Activated gamma-delta T cell (primary cell): ENCODE data around the gene PTPN5.
"Not testable (repeated sequence)": the region's sequence is repeated elsewhere in the genome, so short reads cannot be mapped to it uniquely, and the experiment has no call there.

Experiments
- DNase-seq: peaks from one replicate; lab custom pipeline; 2025; lab: John Stamatoyannopoulos, UW

PTPN5 gene

DNA sequence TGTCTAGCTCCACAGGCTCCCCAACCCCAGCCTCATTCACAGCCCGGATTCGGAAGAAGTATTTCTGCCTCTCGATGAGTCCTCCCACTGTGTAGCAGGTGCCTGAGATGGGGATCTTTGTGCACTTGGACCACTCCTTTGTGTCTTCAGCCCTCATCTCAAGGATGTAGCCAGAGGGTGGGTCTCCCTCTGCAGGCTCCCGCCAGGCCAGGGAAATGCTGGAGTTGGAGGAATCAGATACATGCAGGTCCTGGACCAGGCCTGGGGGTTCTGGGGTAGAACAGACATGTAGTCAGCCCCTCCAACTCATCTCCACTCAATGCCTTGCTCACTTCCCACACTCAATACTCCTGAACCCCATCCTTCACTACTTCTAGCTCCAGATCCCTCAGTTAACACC, 82.2 kb downstream of the PTPN5 start:
- DNase-seq = no peak

DNA sequence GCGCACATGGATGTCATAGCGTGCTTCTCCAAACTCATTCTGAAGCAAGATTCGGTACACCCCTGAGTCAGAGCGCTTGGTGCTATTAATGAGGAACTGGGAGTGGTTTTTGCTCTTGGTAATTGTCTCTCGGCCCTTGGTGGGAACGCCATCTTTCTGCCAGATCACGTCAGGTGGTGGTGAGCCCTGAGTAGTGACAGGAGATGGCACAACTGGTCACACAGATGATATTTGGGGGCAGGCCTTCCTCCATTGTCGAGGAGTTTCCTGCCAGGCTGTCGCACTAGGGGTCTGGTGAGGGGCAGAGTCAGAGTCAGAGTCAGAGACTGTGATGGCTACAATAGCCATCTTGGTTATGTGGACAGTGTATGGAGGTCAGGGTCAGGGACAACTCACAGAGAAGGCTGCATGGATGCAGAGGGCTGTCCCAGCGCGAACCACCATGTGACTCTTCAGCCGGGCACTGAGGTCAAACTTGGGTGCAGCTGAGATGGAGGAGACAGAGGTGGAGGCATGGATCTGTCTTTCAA, 83.7 kb downstream of the PTPN5 start:
- DNase-seq = no peak

DNA sequence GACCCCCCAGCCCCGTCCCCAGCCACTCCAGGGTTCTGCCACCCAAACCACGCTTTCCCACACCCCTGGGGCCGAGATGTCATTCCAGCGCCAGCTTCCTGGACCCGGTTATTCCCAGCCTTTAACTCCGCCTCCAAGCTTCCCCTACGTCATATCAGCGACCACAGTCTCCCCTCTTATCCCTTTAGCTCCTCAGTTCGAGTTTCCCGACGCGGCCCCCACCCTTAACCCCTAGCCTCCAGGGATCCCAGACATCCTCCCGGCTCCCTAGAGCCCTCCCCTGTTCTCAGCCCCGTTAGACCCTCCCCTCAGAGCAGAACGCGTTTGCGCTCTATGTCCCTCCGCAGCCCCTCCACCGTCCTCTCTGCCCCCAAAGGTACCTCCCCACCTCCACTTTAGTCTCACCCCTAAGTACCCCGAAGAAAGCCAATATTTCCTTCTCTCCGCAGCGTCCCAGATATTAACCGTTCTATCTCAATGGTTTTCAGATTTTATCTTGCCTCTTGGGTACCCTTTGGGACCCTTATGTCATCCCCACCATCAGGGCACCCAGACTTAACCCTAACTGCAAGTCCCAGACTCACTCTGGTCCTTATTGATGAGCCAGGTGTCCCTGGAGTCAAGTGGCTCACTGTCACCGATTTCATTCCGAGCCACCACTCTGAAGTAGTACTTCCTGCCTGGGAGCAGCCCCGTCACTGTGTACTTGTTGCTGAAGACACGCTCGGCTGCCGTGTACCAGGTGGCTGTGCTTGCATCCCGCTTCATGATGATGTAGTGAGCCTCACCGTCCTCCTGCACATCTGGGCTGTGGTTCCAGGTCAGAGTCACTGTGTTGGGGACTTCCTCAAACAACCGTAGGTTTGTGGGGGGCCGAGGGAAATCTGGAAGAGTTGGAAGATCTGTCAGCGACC, 85.0 kb downstream of the PTPN5 start:
- no peak for DNase-seq

DNA sequence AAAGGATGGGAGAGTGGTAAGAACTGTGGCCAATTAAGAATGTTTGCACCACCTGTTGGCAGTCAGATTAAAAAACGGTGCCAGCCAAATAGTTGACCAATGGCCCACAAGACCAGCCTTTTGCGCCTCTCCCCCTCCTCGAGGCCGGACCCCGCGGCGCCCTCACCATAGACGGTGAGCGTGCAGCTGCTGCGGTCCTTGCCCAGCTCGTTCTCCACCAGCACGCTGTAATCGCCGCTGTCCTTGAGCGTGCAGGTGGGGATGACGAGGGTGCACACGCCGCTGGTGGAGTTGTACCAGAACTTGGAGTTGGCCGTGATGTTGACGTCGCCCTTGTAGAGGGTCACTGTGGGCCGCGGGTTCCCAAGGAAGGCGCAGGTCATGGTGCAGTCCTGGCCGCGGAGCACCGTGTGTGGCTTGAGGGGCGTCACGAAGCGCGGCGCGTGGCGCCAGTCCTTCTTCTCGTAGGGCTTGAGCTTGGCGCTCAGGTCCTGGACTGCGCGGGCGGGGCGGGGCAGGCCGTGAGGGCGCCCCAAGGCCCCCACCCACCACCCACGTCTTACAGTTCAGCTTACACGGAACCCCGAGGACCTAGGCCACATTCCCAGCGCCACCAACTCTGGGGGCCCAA, 85.8 kb downstream of the PTPN5 start:
- DNase-seq = no peak

DNA sequence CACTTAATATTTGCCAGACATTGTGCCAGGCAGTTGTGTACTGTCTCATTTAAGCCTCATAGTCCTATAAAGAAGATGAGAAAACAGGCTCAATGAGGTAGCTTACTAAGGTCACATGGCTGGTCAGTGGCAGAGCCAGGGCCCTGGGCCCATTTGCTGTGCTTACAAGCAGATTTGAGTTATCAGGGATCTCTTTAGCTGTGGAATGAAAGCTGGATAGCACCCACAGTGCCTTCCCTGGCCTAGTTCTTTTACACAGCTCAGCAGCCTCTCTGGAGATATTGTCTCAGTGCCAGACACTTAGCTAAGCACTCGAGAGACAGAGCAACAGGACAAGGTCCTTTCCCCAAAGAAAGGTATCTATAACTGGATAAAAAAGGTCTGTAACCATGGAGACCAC, 86.9 kb downstream of the PTPN5 start:
- DNase-seq = no peak

DNA sequence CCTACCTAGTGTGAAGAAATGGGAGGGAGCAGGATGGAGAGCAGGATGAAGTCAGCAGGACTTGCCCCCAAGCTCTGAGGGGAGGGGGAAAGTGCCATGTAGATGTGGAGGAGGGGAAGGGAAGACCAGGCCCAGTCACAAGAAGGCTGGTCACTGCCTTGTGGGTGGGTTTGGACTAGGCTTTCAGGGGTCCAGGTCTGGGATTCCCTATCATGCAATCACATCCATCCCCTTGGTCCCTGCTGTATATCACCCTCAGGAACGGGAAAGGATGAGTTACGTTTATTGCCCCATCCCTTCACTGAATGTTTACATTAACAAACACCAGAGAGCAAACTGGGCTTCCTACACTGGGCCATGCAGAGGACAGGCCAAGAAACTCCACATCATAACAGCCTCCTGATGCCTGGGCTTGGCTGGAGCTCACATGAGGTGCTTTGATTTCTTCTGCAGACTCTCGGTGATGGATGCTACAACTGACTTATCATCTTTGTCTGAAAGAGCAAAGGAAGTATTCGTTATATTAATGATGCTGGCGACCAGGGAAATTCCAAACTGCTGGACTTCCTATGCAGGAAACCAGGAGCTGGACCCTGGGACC, 87.5 kb downstream of the PTPN5 start:
- no peak for DNase-seq

DNA sequence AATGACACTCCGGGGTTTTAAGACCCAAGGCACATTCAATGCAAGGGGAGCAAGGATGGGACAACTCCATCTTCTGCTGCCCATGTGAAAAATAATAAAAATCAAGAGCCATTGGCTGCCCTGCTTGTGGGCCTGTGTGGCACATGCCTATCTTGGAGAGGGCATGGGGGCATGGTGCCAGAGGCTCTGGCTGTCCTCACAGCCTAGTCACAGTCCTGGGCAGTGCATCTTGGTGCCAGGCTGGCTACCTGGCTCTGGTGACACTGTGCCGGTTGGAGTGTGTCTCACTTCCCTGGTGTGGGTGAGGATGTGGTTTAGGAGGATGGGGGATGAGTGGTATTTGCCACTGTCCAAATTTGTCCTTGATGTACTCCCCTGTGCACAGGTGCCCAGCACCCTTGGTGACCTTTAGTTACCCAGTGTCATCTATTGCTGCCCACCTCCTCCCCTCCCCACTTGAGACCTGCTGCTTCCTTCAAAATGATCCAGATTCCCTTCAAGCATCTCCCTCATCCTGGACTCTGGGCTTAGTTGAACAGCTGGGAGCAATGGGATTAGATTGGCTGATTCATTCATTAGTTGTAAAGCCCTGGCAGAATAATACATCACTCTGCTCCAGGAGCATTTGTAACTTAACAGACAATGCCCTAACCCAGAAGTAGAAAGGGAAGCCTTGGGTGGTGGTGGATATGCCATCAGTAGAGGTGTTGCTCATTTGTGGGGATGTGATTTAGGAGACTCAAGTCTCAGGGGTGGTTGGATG, 88.4 kb downstream of the PTPN5 start:
- DNase-seq = no peak

DNA sequence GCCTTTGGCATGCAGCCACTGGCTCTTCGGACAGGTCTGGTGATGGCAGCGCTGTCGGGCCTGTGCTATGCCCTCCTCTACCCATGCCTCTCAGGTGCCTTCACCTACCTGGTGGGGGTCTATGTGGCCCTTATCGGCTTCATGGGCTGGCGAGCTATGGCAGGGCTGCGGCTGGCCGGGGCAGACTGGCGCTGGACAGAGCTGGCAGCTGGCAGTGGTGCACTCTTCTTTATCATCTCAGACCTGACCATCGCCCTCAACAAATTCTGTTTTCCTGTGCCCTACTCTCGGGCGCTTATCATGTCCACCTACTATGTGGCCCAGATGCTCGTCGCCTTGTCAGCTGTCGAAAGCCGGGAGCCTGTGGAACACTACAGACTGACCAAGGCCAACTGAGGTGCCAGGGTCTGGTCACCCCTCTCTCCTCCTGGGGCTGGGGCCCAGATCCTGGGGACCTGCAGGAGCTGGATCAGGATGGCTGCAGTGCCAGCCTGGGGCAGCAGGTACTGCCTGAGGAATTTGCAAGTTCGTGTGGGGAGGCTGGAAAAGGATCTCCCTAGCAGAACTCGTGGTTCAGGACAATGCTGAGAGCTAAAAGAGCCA, 89.9 kb downstream of the PTPN5 start:
- no peak for DNase-seq

DNA sequence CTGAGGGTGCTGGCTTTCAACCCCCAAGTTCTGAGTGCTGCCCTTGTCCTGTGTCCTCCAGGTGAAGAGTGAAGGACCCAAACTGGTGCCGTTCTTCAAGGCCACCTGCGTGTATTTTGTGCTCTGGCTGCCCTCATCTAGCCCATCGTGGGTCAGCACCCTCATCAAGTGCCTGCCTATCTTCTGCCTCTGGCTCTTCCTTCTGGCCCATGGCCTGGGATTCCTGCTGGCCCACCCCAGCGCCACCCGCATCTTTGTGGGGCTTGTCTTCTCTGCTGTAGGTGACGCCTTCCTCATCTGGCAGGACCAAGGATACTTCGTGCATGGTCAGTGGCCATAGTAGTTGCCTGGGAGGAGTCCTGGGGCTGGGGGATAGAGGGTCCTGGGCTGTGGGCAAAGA, 90.7 kb downstream of the PTPN5 start:
- no peak for DNase-seq

DNA sequence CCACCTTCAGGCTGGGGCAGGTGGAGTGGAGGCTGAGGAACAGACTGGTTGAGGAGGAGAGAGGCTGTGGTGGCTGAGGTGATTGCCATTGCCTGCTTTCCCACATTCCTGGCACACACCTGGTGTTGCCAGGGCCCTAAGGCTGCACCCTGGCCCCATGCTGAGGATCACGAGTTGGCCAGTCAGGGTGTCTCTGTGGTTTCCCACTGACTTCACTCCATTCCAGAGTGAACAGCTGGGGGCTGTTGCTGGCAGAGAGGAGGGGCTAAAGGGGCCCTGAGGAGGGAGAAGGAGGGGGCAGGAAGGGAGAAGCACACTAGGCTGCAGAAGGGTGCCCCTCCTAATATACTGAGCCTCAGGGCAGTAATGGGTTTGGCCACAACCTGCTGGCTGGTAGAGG, 91.2 kb downstream of the PTPN5 start:
- no peak for DNase-seq

DNA sequence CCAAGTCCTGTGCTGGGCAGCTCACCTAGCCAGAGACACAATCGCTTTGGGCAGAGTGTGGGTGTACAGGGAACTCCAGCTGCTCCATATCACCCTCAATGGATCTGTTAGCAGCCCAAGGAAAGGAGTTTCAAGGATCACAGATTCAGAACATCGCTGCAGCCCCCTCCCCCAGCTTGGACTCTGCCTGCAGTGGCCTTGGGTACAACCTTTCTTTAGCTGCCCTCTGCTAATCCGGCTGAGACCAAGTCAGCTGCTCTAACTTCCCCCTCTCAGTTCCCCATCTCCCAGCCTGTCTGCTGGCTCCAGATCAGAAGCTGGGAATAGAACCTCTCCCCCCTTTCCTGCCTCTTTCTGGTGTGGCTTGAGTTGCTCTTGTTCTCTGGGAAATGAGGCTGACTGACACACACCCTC, 91.7 kb downstream of the PTPN5 start:
- DNase-seq = no peak

DNA sequence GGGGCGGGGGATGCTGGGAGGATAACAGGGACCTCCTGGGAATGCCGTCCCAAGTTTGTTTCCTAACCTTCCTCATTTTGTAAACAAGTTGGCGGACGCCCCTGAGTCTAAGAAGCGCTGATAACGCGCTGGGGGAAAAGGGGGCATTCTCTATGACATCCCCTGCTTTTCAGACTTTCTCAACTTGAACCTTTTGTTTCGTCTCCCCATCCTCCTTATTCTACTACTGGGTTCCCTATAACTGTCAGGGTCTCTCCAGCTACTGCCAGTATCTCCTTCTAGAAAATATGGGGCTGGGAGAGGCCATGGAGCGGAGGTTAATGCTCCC, 92.4 kb downstream of the PTPN5 start:
- no peak for DNase-seq

DNA sequence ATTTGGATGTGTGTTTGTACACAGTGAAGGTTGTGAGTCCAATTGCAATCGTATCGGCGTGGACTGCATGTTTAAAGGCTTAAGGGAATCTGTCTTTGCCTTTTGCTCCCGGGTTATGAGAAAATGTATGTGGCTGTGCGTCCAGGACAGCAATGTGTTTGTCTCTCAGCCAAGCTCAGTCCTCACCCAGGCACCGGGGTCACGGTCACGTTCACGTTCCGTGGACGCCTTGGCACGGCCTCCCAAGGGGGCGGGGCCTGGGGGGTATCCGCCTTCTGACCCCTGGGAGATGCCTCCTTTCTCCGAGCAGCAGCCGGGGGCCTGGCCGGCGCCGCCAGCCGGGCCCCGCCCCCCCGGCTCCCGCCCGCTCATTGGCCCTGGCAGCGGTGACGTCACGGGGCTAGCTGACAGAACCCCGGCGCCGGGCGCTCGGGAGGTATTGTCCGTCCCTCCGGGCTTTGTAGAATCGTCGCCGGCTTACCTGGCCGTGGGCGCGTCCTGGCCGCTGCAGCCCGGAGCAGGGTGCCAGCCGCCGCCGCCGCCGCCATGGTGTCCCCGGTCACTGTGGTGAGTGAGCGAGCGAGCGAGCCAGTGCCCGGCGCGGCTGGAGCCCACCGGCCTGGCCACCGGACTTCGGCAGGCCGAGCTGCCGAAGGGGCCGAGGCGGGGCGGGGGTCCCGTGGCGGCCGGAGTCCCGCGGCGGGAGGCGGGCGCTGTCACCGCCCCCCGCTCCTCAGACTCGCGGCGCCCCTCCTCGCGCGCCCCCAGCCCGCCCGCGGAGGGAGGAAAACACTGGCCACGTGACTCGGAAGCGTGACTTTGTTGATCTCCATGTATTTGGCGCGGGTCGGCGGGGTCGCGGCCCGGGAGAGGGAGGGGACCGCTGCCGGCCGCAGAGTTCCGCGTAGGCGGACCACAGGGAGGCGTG, 93.0 kb downstream of the PTPN5 start, which contains the start of gene TMEM86A:
TSS of gene TMEM86A (plus strand) at position 439 of the 928 bp plus-strand sequence. CDS start at position 547, 108 bp downstream.
- DNase-seq = peak; percentile 90

DNA sequence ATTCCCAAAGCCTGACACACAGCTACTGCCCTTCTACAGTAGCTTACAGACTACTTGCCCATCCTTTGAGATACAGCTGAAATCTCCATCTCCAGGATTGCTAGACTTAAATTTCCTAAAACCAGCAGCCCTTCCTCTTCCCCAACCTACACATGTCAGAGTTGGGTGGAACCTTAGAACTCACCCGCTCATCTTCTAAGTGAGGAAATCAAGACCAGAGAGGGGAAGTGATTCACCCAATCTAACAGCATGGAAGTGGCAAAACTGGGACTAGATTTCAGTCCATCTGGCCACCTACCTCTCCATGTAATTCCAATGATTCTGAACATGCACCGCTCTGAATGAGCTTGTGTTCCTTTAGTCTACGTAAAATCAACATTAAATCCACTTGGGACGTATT, 94.0 kb downstream of the PTPN5 start:
- DNase-seq = no peak

DNA sequence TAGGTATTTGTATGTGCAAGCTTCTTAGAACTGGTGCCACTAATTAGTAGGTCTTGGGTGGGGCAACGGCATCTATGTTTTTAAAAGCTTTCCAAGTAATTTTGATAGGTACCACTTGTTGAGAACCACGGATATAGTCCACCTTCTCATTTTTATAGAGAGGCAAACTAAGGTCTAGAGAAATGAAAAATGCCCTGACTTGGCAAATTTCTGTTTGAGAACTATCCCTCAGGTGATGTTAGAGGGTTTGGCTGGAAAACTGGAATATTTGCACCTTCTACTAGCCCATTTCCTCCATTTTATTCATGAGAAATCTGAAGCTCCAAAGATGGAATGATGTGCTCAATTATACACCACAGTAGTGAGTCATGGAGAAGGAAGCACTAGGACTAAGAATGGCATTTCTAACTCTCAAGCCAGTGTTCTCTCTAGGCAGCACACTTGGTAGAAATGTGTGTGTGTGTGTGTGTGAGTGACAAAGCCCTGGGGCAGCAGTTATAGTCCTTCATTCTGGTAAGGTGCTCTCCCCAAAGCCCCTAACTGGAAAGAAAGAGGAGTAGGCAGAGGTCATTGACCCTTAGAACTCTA, 94.9 kb downstream of the PTPN5 start:
- no peak for DNase-seq

DNA sequence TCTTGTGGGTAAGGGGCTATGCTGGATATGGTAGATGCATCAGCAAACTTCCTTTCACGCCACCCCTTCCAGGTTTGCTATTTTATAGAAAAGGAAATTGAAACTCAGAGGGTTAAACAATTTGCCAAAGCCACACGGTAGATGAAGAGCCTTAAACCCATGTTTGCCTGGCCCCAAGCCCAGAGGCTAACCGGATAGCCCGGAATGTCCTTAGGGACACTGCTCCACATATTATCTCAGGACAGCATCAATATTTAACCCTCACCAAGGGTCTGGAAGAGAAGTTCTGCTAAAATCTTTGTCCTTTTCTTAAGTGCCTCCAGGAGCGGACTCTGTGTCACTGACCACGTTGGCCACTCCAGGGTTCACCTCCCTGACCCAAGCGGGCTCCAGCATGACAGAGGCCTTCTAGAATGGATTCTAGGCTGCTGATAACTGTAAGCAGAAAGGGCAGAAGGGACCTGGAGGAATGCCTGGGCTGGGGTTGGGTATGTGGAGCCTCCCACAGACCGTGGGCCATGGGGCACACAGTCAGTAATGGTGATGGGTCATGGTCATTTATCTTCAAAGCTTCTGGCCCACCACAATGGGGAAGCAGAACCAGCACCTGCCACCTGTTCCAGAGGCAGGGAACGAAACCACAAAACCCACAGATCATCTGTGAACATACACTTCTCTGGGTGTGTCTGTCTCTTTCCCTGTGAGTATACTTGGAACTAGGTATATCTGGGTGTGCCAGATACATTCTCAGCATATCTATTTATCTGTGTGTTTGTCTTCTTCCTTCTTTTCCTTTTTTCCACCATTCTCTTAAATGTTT, 98.4 kb downstream of the PTPN5 start:
- no peak for DNase-seq

DNA sequence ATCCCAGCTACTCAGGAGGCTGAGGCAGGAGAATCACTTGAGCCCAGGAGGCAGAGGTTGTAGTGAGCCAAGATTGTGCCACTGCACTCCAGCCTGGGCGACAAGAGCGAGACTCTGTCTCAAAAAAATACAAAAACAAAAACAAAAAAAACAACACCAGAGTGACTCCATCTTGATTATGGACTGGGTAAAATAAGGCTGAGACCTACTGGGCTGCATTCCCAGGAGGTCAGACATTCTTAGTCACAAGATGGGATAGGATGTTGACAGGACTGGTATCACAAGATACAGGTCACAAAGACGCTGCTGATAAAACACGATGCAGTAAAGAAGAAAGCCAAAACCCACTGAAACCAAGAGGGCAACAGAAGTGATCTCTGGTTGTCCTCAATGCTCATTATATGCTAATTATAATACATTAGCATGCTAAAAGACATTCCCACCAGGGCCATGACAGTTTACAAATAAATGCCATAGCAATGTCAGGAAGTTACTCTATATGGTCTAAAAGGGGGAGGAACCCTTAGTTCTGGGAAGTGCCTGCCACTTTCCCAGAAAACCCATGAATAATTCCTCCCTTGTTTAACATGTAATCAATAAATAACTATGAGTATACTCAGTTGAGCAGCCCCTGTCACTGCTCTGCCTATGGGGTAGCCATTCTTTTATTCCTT, 100.0 kb downstream of the PTPN5 start:
- DNase-seq = not testable (repeated sequence)

DNA sequence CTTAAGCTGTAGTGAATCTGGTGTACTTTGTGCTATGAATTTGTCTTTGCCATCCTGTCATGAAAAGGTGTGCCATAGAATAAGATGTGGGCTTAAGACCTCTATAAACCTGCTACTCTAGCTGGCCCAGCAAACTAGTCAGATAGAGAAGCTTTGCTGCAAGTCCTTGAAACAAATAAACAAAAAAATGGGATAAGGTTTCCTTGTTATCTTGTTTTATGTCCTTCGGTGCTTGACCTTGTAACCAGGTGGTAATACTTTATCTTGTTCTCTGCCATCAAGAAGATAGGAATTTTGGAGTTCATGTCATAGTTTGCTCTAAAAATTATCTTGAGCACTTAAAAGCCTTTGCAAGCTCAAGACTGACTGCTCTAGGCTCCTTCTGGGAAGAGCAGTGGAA, 107.3 kb downstream of the PTPN5 start:
- no peak for DNase-seq

DNA sequence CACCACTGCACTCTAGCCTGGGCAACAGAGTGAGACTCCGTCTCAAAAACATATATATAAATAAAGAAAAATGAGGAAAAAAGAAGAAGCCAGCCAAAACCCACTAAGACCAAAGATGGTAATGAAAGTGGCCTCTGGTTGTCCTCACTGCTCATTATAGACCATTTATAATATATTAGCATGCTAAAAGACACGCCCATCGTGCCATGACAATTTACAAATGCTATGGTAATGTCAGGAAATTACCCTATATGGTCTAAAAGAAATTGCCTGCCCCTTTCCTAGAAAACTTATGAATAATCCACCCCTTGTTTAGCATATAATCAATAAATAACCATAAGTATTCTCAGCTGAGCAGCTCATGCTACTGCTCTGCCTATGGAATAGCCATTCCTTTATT, 109.1 kb downstream of the PTPN5 start:
- no peak for DNase-seq
